ENCODE results near the gene TMEM86B.

DNA sequence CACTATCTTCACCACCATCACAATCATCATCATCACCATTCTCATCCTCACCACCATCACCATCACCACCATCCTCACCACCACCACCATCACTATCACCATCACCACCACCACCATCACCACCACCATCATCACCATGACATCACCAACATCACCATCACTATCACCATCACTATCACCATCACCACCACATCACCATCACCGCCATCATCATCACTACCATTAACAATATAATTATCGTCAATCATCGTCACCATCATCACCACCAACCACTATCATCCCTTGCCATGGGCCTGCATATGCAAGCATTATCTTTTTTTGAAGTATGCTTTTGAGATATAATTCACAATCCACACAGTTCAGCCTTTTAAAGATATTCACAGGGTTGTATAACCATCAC lies 37.8 kb upstream of the TMEM86B start:
- TF ChIP-seq POLR2AphosphoS5 (IDR thresholded peaks at IDR 0.05; ENCODE audit: low read depth, low read length) (no peak), SIN3A (IDR thresholded peaks at IDR 0.05; ENCODE audit: borderline replicate concordance, insufficient read depth, low read length) (no peak), TAF1 (IDR thresholded peaks at IDR 0.05; ENCODE audit: borderline replicate concordance, insufficient read depth, low read length) (no peak)
- TF ChIP-seq, protein P1, sequence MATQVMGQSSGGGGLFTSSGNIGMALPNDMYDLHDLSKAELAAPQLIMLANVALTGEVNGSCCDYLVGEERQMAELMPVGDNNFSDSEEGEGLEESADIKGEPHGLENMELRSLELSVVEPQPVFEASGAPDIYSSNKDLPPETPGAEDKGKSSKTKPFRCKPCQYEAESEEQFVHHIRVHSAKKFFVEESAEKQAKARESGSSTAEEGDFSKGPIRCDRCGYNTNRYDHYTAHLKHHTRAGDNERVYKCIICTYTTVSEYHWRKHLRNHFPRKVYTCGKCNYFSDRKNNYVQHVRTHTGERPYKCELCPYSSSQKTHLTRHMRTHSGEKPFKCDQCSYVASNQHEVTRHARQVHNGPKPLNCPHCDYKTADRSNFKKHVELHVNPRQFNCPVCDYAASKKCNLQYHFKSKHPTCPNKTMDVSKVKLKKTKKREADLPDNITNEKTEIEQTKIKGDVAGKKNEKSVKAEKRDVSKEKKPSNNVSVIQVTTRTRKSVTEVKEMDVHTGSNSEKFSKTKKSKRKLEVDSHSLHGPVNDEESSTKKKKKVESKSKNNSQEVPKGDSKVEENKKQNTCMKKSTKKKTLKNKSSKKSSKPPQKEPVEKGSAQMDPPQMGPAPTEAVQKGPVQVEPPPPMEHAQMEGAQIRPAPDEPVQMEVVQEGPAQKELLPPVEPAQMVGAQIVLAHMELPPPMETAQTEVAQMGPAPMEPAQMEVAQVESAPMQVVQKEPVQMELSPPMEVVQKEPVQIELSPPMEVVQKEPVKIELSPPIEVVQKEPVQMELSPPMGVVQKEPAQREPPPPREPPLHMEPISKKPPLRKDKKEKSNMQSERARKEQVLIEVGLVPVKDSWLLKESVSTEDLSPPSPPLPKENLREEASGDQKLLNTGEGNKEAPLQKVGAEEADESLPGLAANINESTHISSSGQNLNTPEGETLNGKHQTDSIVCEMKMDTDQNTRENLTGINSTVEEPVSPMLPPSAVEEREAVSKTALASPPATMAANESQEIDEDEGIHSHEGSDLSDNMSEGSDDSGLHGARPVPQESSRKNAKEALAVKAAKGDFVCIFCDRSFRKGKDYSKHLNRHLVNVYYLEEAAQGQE (IDR thresholded peaks at IDR 0.05; ENCODE audit: insufficient read depth in 1 of 2, low read depth in 2 of 2, low read length in 2 of 2): no peak
